Lower leg skin (tissue), 4 donors: Measurements from ENCODE around the gene UCKL1. TPM values are rescaled to one million over a fixed set of nuclear protein-coding genes. Genes with fewer than 3 reads are reported as not detected.

ENCODE experiments used
- DNase-seq, 2 donors: peaks; one replicate each; pipeline ENCODE4 v3.0.0-alpha.2; 2019; ENCODE audit warnings: low spot score in 2 of 2
- H3K4me3 ChIP-seq: fragments of 200-600 bp; sonication (generic); 2 replicates; pipeline ENCODE4 v1.5.1; 2017; ENCODE audit warnings: mild to moderate bottlenecking, low read depth; ENCODE audit not compliant: poor library complexity, severe bottlenecking
- POLR2A ChIP-seq, 2 donors: fragments of 450-650 bp; IDR thresholded peaks; one replicate each; pipeline ENCODE4 v1.6.1; 2016 to 2017; ENCODE audit warnings: antibody characterized with exemption in 2 of 2, mild to moderate bottlenecking in 1 of 2, moderate library complexity in 1 of 2
- WGBS, 2 donors: methylation state at CpG; one replicate each; pipeline ENCODE4 v1.1.5; 2018; 5-methylcytosine and 5-hydroxymethylcytosine counted together
- intact Hi-C: fragments of 100-400 bp; cut with DNase I; formaldehyde crosslinking; loops from one replicate; pipeline ENCODE4 v1.15.0; 2023; ENCODE audit warnings: low total_unique reads
- microRNA counts, 2 donors: library from miRNA; unstranded; fragments of <30 nt; microRNA quantifications; one replicate each; lab custom pipeline; 2016
- microRNA-seq, 2 donors: library from miRNA; unstranded; fragments of <30 nt; microRNA quantifications; one replicate each; pipeline ENCODE4, GENCODE V29; 2016; ENCODE audit warnings: borderline replicate concordance in 2 of 2, borderline number of aligned reads in 1 of 2
- total RNA-seq, 4 donors: library from RNA; depleted of rRNA; stranded (reverse); fragments of >200 nt; gene quantifications; one replicate each; pipeline ENCODE4 v1.1.0, GENCODE V29; 2016
- TF ChIP-seq, protein P1 (sequence below), 3 donors: fragments of 450-650 bp; IDR thresholded peaks; one replicate each; pipeline ENCODE4 v1.5.1; 2016; ENCODE audit warnings: antibody characterized with exemption in 3 of 3, mild to moderate bottlenecking in 3 of 3, moderate library complexity in 2 of 3

Gene UCKL1
- total RNA-seq, 4 donors from 2014 or later: 28.1 to 44.3 (median 33.6) TPM

DNA sequence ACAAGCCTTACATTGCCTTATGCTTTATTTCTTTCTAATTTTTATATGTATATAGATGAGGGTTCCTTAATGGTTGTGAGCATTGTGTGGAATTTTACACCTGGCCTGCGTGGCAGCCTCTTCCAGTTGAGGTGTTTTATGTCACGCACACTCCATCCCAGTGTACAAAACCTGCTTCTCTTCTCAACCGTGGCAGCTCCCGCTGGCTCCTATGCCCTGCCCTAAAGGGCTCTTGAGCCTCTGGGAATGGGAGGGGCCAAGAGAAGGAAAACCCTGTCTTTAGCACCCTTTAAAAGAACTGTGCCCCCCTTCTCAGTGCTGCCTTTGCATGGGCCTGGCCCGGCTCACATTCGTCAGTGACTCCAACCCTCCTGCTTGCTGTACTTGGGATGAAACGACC lies 65.6 kb downstream of the UCKL1 start:
- no peak for TF ChIP-seq POLR2A (IDR thresholded peaks at IDR 0.05)
- TF ChIP-seq, protein P1, sequence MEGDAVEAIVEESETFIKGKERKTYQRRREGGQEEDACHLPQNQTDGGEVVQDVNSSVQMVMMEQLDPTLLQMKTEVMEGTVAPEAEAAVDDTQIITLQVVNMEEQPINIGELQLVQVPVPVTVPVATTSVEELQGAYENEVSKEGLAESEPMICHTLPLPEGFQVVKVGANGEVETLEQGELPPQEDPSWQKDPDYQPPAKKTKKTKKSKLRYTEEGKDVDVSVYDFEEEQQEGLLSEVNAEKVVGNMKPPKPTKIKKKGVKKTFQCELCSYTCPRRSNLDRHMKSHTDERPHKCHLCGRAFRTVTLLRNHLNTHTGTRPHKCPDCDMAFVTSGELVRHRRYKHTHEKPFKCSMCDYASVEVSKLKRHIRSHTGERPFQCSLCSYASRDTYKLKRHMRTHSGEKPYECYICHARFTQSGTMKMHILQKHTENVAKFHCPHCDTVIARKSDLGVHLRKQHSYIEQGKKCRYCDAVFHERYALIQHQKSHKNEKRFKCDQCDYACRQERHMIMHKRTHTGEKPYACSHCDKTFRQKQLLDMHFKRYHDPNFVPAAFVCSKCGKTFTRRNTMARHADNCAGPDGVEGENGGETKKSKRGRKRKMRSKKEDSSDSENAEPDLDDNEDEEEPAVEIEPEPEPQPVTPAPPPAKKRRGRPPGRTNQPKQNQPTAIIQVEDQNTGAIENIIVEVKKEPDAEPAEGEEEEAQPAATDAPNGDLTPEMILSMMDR (IDR thresholded peaks at IDR 0.05): no peak
- intact Hi-C loops: no loop called here
- DNase-seq: no peak
- no peak overlapping the region for H3K4me3 ChIP-seq
- 61 to 74% methylated on average over 7 of the region's 7 CpGs for WGBS, 2 donors

DNA sequence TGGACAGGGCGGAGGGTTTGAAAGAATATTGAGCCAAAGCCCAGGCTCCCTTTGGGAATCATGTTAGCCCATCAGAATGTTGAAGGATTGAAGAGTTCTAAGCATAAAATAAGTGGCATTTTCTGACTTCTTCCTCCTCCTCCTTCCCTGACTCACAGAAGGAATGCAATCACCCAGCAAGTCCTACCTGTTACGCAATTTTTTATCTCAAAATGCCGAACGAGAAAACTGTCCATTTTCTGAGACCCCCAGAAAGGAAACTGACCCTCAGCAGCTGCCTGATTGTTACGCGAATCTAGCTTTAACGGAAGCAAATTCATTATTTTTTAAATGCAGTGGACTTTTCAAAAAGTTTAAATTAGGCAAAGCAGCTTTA lies 66.0 kb downstream of the UCKL1 start:
- H3K4me3 ChIP-seq: no peak overlapping the region
- TF ChIP-seq POLR2A (IDR thresholded peaks at IDR 0.05): no peak
- TF ChIP-seq, protein P1 (IDR thresholded peaks at IDR 0.05): no peak
- intact Hi-C loops: no loop called here
- DNase-seq: no peak
- WGBS, 2 donors: 83 to 87% methylated on average over 7 of the region's 7 CpGs

MicroRNAs encoded within 50 kb of the gene (microRNA counts, 767-probe panel; counts per million panel counts)
- microRNA hsa-miR-1914-5p (lab: Ali Mortazavi, UCI): 0 to 358 counts per million in 2 donors
- 0 to 358 counts per million in 2 donors for microRNA hsa-miR-647 (lab: Ali Mortazavi, UCI)
- microRNA hsa-miR-941 (lab: Ali Mortazavi, UCI): 0 to 358 counts per million in 2 donors

Small RNA genes within 50 kb of the gene (microRNA-seq; reads per million reads assigned to microRNA genes)
- 0 to 0.68 reads per million in 2 donors for gene MIR1914
- gene MIR647: 0 reads per million in 2 donors
- 0 reads per million in 2 donors for gene MIR941-1
- gene MIR941-2: 0 reads per million in 2 donors
- 0 reads per million in 2 donors for gene MIR941-3
- gene MIR941-4: 0 reads per million in 2 donors
- gene MIR941-5: 0 reads per million in 2 donors

Other genes starting within 250 kb of the UCKL1 start
- gene ARFRP1, start 248.4 kb downstream of the UCKL1 start, total RNA-seq: 10 to 100 TPM; 20.7 to 42.6 (median 34.7) TPM
- 10 to 100 TPM; 34.4 to 44.7 (median 35.9) TPM for gene ZGPAT, start 248.4 kb downstream of the UCKL1 start, total RNA-seq
- gene LIME1, start 219.8 kb downstream of the UCKL1 start, total RNA-seq: 10 to 100 TPM; 17.8 to 26.3 (median 21.8) TPM
- gene SLC2A4RG, start 216.6 kb downstream of the UCKL1 start, total RNA-seq: 100 to 1,000 TPM in 2 of 4 donors, 10 to 100 TPM in 2; 79.9 to 127 (median 96.2) TPM
- gene ZBTB46, start 125.2 kb downstream of the UCKL1 start, total RNA-seq: 1 to 10 TPM; 1.2 to 6.7 (median 5.7) TPM
- not detected for gene ABHD16B, start 94.9 kb downstream of the UCKL1 start, total RNA-seq
- 100 to 1,000 TPM in 2 of 4 donors, 10 to 100 TPM in 2; 85.9 to 101 (median 94.7) TPM for gene TPD52L2, start 91.1 kb downstream of the UCKL1 start, total RNA-seq
- 10 to 100 TPM; 40.6 to 59.7 (median 49.7) TPM for gene DNAJC5, start 61.3 kb downstream of the UCKL1 start, total RNA-seq
- gene ZNF512B, start 13.5 kb upstream of the UCKL1 start, total RNA-seq: 10 to 100 TPM; 15.3 to 19.8 (median 16.7) TPM
- 10 to 100 TPM in 3 of 4 donors, 1 to 10 TPM in 1; 8.1 to 11.3 (median 10.6) TPM for gene SAMD10, start 23.2 kb upstream of the UCKL1 start, total RNA-seq
- gene PRPF6, start 24.7 kb upstream of the UCKL1 start, total RNA-seq: 10 to 100 TPM; 66.8 to 88.3 (median 79.1) TPM
- gene C20orf204, start 79.8 kb upstream of the UCKL1 start, total RNA-seq: 1 to 10 TPM in 1 of 4 donors, under 1 TPM in 3; 0.39 to 1.8 (median 0.66) TPM
- 1 to 10 TPM; 1.1 to 7.3 (median 4.3) TPM for gene SOX18, start 93.2 kb upstream of the UCKL1 start, total RNA-seq
- gene TCEA2, start 106.8 kb upstream of the UCKL1 start, total RNA-seq: 10 to 100 TPM; 16.5 to 52.3 (median 22.8) TPM
- 10 to 100 TPM; 10.4 to 26.4 (median 16.6) TPM for gene RGS19, start 123.1 kb upstream of the UCKL1 start, total RNA-seq
- gene OPRL1, start 123.7 kb upstream of the UCKL1 start, total RNA-seq: under 1 TPM; 0.15 to 0.88 (median 0.28) TPM
- gene LKAAEAR1, start 128.0 kb upstream of the UCKL1 start, total RNA-seq: under 1 TPM in 1 of 4 donors, not detected in 3; 0.91 TPM
- not detected for gene NPBWR2, start 151.1 kb upstream of the UCKL1 start, total RNA-seq
- under 1 TPM in 1 of 4 donors, not detected in 3; 0.26 TPM for gene MYT1, start 208.0 kb upstream of the UCKL1 start, total RNA-seq